WI38 (cell line): ENCODE data around the gene KTN1.
A peak's percentile ranks its signal among the peaks of the same experiment; 100 is the strongest.

Source experiments
- H3K4me3 ChIP-seq: 2 replicates; pipeline ENCODE4 v1.5.1; 2011; ENCODE audit warnings: low read depth, mild to moderate bottlenecking, control low read depth, low read length
- TF ChIP-seq, protein P1 (sequence below): IDR thresholded peaks from 2 replicates; pipeline ENCODE4 v1.5.1; 2012; ENCODE audit warnings: low read depth, mild to moderate bottlenecking, control low read depth, low read length

KTN1 gene

DNA sequence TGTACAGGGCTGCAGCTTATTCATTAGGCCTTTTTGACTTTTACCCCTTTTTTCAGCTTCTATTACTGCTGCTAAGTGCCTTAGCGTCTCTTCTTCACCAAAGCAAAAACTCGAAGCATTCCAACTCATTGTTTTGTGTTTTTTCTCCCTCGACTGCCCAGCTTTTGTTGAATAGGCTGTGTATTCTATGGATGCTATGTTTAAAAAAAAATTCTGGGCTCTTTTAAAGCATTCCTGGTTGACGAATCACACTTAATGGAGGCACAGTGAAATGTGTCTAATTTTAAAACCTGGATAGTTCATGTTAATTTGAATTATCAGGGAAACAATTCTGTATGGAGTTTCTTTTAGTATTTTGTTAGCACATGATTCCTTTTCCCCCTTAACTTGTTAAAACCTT lies 29.7 kb downstream of the KTN1 start:
- H3K4me3 ChIP-seq: 0 out of 2 replicates have a peak overlapping the region, but pooled peaks have one; percentile 4
- TF ChIP-seq, protein P1, sequence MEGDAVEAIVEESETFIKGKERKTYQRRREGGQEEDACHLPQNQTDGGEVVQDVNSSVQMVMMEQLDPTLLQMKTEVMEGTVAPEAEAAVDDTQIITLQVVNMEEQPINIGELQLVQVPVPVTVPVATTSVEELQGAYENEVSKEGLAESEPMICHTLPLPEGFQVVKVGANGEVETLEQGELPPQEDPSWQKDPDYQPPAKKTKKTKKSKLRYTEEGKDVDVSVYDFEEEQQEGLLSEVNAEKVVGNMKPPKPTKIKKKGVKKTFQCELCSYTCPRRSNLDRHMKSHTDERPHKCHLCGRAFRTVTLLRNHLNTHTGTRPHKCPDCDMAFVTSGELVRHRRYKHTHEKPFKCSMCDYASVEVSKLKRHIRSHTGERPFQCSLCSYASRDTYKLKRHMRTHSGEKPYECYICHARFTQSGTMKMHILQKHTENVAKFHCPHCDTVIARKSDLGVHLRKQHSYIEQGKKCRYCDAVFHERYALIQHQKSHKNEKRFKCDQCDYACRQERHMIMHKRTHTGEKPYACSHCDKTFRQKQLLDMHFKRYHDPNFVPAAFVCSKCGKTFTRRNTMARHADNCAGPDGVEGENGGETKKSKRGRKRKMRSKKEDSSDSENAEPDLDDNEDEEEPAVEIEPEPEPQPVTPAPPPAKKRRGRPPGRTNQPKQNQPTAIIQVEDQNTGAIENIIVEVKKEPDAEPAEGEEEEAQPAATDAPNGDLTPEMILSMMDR: no peak

DNA sequence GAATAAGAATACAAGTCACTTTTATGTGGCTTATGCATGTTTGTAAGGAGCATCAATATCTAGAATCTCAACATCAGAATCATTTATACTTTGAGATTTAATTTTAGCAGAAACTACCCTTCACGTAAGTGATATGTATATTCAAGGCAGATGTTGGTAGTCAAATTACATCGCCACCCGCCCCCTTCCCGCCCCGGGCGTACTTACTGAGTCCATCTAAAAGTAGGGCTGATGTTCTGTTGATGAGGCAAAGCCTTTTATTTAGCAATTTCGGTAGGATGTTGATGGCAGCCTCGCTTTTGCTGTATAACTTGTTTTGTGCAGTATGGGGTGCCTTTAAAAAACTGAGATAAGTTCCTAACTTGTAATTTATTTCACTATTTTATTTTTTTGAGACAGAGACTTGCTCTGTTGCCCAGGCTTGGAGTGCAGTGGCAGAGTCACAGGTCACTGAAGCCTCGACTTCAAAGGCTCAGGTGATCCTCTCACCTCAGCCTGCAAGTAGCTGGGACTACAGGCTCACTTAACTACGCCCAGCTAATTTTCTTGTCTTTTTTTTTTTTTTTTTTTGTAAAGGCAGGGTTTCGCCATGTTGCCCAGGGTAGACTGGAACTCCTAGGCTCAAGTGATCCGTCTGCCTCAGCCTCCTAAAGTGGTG lies 30.8 kb downstream of the KTN1 start:
- no peak overlapping the region for H3K4me3 ChIP-seq
- TF ChIP-seq, protein P1: no peak

DNA sequence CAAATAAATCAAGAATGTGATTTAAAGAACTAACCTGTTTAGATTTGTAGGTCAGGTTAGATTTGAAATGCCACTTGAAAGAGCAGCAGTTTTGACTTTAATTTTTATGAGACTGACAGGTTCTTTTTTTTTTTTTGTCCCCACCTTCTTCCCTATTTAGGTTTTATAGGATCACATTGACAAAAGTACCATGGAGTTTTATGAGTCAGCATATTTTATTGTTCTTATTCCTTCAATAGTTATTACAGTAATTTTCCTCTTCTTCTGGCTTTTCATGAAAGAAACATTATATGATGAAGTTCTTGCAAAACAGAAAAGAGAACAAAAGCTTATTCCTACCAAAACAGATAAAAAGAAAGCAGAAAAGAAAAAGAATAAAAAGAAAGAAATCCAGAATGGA lies 31.9 kb downstream of the KTN1 start:
- TF ChIP-seq, protein P1: no peak
- no peak overlapping the region for H3K4me3 ChIP-seq

DNA sequence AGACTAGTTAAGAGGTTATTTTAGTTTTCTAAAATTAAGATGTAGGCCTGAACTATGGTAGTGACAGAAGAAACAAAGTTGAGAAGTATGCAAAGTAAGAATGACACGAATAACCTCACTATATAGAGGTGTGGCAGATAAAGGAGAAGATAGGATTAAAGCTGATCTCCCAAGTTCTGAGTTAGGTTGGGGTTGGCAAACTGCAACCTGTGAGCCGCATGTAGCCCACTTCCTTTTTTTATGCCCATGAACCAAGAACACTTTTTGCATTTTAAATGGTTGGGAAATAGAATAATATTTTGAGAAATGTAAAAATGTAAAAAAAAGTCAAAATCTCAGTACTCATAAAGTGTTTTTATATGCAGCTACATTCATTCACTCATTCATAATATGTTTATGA lies 34.3 kb downstream of the KTN1 start:
- TF ChIP-seq, protein P1: no peak
- H3K4me3 ChIP-seq: no peak overlapping the region

DNA sequence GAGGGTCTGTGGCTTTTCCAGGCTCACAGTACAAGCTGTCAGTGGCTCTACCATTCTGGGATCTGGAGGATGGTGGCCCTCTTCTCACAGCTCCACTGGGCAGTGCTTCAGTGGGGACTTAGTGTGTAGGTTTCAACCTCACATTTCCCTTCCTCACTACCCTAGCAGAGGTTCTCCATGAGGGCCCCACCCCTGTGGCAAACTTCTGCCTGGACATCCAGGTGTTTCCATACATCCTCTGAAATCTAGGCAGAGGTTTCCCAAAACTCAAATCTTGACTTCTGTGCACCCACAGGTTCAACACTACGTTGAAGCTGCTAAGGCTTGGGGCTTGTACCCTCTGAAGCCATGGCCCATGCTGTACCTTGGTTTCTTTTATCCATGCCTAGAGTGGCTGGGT lies 40.3 kb downstream of the KTN1 start:
- no peak overlapping the region for H3K4me3 ChIP-seq
- TF ChIP-seq, protein P1: no peak

DNA sequence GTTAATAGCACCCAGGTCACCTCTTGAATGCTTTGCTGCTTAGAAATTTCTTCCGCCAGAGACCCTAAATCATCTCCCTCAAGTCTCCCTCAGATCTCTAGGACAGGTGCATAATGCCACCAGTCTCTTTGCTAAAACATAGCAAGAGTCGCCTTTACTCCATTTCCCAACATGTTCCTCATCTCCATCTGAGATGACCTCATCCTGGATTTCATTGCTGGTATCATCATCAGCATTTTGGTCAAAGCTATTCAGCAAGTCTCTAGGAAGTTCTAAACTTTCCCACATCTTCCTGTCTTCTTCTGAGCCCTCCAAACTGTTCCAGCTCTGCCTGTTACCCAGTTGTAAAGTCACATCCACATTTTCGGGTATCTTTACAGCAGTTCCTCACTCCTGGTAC lies 41.0 kb downstream of the KTN1 start:
- TF ChIP-seq, protein P1: no peak
- H3K4me3 ChIP-seq: no peak overlapping the region

DNA sequence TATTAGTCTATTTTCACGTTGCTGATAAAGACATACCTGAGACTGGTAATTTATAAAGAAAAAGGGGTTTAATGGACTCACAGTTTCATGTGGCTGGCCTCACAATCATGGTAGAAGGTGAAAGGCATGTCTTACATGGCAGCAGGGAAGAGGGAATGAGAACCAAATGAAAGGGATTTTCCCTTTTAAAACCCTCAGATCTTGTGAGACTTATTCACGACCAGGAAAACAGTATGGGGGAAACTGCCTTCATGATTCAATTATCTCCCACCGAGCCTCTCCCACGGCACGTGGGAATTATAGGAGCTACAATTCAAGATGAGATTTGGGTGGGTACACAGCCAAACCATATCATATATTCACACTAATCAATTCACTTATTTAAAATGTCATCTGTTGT lies 41.4 kb downstream of the KTN1 start:
- TF ChIP-seq, protein P1: no peak
- H3K4me3 ChIP-seq: no peak overlapping the region
